ENCODE results near the gene FHIP2A. TPM values are rescaled to one million over a fixed set of nuclear protein-coding genes. Genes with fewer than 3 reads are reported as not detected.

The FHIP2A gene, protein sequence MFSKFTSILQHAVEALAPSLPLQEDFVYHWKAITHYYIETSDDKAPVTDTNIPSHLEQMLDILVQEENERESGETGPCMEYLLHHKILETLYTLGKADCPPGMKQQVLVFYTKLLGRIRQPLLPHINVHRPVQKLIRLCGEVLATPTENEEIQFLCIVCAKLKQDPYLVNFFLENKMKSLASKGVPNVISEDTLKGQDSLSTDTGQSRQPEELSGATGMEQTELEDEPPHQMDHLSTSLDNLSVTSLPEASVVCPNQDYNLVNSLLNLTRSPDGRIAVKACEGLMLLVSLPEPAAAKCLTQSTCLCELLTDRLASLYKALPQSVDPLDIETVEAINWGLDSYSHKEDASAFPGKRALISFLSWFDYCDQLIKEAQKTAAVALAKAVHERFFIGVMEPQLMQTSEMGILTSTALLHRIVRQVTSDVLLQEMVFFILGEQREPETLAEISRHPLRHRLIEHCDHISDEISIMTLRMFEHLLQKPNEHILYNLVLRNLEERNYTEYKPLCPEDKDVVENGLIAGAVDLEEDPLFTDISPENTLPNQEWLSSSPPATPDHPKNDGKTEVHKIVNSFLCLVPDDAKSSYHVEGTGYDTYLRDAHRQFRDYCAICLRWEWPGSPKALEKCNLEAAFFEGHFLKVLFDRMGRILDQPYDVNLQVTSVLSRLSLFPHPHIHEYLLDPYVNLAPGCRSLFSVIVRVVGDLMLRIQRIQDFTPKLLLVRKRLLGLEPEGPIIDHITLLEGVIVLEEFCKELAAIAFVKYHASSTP
- total RNA-seq (ENCODE audit: low replicate concordance) = 23.5 and 31.0 TPM in 2 replicates

DNA sequence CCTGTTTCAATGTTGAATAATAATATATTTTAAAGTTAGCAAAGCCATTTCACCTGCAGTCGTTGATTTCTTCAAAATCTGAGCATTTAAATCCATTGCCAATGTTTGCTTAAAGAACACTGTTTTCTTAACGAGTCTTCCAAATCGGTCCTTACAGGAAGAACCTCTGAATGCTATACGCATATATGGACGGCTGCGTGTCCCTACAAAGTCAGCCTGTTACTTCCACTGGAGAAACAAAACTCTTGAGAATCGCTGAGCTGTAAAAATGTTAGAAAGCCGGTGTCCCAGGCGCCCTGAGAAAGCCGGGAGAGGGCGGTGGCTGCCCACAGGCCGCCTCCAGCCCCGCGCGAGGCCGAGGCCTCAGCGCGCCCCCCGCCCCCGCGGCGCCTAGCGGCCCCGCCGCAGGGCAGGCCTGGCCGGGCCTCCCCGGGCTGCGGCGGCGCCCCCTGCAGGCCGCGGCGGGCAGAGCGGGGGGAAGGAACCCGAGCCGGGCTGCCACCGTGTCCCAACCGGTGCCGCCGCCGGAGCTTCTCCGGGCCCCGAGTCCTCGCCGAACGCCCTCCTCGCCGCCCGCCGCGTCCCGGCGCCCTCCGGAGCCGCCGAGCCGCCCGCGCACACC is at the start of gene FHIP2A:
Gene FHIP2A (plus strand): TSS at position 488 of the 622 bp plus-strand sequence. CDS start 299 bp downstream, outside the sequence.

Other genes with a start within 250 kb of the FHIP2A start
- gene ABLIM1, start 163.5 kb upstream of the FHIP2A start, total RNA-seq (ENCODE audit: low replicate concordance) = 6.3 and 43.6 TPM in 2 replicates
- 12.1 and 28.3 TPM in 2 replicates for gene TRUB1, start 116.4 kb downstream of the FHIP2A start, total RNA-seq (ENCODE audit: low replicate concordance)

Measured in smooth muscle cell of the coronary artery (primary cell).